ENCODE measurements around the gene KRTAP5-7.

Gene KRTAP5-7

GRCh38 chr11:71495286-71496230, 31.5 kb upstream of the KRTAP5-7 start:
- no peak for DNase-seq (ENCODE audit: low read depth)

DNA sequence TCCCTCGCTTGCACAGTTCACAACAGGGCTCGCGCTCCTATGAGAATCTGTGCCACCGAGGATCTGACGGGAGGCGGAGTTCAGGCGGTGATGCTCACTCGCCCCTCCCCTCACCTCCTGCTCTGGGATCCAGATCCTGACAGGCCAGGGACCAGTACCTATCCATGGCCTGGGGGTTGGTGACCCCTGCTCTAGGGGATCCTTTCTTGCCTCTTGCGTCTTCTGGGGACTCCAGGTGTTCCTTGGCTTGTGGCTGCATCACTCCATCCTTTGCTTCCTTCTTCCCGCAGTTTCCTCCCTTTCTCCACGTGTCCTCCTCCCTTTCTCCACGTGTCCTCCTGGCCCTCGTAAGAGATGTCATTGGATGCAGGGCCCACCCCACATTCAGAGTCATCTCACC, 30.6 kb upstream of the KRTAP5-7 start:
- no peak for DNase-seq (ENCODE audit: low read depth)

- DNase-seq (ENCODE audit: low read depth), result no peak
Observed at GRCh38 chr11:71498091-71498490, 29.0 kb upstream of the KRTAP5-7 start.

GRCh38 chr11:71499125-71499524, 27.9 kb upstream of the KRTAP5-7 start:
- DNase-seq (ENCODE audit: low read depth), result no peak

GRCh38 chr11:71499546-71499945, 27.5 kb upstream of the KRTAP5-7 start:
- no peak for DNase-seq (ENCODE audit: low read depth)

DNA sequence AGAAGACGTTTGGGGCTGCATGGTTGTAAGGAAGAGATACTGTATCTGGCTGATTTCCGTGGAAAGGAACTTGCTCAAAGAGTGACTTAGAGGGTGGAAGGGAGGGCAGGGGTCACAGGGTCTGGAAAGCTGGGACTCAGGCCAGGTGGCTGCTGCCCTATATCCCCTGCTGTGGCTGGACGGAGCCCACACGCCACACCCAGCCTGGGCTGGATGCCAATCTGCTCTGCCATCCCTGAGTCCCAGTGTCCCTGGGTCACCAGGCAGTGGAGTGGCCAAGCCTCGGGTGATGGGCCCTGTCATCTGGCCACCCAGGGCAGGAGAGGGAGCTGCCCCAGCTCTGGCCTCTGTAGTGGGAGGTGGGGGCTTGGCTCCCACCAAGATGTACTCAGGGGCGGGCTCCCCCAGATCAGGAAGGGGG, 26.5 kb upstream of the KRTAP5-7 start:
- DNase-seq (ENCODE audit: low read depth), result no peak

DNA sequence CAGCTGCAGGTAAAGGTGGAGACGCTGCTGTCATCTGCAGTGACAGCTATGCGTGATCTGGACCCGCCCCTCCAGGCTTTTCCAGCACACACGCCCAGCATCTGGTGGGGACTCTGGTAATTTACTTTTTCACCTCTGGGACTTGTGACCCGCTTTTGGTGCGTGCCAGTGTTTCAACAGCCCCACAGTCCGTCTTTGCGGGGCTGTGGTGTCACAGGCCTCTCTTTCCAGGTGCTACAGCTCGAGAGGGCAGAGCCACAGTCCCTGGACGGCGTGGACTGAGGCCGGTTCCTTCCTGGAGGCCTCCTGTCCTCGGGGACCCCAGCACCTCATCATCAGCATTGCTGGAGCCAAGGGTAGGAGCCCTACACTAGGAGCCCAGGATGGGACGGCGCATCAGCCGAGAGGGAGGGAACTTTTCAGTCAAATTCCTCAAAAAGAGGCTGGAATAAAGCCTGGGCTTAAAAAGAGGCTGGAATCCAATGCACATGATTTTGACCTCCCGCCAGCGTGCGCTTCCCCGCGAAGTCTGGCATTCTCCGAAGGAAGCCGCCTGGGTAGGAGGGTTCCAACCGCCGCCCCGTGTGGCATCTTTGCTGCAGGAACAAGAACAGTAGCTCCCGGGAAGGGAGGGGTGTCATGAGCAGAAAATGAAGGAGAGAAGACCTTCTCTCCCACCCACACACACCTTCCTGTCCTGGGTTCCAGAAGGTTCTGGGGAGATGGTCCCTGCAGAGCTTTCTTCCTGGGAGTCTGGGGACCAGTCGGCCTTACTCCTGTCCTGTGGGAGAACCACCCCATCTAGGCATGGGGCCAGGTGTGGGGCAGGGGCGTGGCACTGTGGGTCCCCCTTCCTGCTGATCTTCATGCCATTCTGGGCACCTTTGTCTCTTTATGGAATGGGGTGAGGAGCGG, 25.7 kb upstream of the KRTAP5-7 start:
- DNase-seq (ENCODE audit: low read depth), result no peak

DNA sequence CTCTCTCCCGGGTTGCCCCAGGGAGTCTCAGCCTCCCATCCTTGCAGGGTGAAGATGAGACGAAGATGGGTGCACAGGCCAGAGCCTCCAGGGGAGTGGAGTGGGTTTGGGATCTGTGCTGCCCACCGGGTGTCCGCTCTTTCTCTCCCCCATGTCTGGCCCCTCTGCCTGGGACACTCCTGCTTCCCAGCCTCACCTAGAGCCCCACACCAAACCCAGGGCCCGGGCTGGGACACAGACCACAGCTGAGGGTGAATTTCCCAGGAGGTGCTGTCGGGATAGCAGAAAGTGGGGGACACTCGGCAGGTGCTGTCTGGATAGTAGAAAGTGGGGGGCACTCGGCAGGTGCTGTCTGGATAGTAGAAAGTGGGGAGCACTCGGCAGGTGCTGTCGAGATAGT, 25.0 kb upstream of the KRTAP5-7 start:
- no peak for DNase-seq (ENCODE audit: low read depth)

DNA sequence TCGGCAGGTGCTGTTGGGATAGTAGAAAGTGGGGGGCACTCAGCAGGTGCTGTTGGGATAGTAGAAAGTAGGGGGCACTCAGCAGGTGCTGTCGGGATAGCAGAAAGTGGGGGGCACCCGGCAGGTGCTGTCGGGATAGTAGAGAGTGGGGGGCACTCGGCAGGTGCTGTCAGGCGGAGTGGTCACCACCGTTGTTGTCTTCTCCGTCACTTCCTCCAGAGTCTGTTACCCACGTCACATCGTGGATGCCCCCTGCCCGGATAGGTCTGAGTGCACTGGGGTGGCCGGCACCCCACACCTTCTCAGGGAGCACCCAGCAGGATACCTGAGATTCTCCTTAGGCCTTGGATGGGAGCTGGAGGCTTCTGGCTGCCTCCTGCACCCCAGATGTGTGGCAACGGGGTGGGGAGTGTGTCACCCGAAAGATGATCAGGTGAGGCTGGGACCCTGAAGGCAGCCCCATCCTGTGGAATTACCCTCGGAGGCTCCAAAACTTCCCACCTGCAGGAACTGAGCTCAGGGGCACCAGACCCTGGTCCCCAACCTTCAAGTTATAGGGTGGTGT, 24.1 kb upstream of the KRTAP5-7 start:
- no peak for DNase-seq (ENCODE audit: low read depth)

- DNase-seq (ENCODE audit: low read depth), result no peak
Observed at GRCh38 chr11:71504531-71504930, 22.5 kb upstream of the KRTAP5-7 start.

GRCh38 chr11:71505001-71505400, 22.1 kb upstream of the KRTAP5-7 start:
- DNase-seq (ENCODE audit: low read depth), result no peak

DNA sequence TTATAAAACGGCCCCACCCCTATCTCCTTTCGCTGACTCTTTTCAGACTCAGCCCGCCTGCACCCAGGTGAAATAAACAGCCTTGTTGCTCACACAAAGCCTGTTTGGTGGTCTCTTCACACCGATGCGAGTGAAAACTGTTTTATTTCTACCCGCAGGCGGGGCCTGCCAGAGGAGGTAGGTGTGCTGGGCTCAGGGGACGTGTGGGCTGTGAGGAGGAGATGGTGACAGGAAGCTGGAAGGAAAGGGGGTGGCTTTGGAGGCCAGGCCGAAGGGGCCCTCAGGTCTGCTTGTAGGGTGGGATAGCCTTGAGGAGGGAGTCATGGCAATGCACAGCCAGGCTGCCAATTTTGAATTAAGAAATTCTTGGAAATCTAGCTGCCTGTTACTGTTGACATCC, 21.3 kb upstream of the KRTAP5-7 start:
- no peak for DNase-seq (ENCODE audit: low read depth)

- DNase-seq (ENCODE audit: low read depth), result no peak
Observed at GRCh38 chr11:71507102-71507501, 20.0 kb upstream of the KRTAP5-7 start.

- no peak for DNase-seq (ENCODE audit: low read depth)
Observed at GRCh38 chr11:71518506-71519471, 8.3 kb upstream of the KRTAP5-7 start.

- no peak for DNase-seq (ENCODE audit: low read depth)
Observed at GRCh38 chr11:71519546-71519945, 7.5 kb upstream of the KRTAP5-7 start.

DNA sequence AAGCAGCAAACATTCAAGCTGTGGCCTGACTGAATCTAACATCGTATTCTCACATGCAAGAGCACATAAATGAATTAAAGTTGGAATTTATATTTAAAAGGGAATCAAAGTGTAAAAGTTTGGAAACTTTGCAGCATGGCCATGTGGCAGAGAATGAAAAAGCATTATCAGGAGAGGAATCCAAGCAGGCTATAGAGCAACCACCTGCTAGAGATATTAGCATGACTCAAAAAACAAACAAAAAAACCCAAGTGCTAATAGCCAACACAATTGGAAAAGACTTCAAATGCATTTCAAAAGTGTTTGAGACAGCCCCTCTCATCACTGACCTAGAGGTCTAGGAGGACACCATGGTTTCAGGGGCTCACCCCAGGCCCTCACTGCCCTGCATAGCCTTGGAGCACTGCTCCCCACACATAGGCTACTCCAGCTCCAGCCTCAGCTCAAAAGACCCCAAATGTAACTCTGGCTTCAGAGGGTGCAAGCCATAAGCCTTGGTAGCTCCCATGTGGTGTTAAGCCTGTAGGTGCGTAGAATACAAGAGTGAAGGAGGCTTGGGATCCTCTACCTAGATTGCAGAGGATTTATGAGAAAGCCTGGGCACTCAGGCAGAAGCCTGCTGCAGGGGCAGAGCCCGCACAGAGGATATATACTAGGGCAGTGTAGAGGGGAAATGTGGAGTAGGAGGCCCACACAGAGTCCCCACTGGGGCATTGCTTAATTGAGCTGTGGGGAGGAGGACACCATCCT, 1.7 kb upstream of the KRTAP5-7 start:
- DNase-seq (ENCODE audit: low read depth), result no peak

- no peak for DNase-seq (ENCODE audit: low read depth)
Observed at GRCh38 chr11:71525938-71526495, 1.1 kb upstream of the KRTAP5-7 start.

- no peak for DNase-seq (ENCODE audit: low read depth)
Observed at GRCh38 chr11:71527576-71528210, 626 bp downstream of the KRTAP5-7 start.

GRCh38 chr11:71530602-71531001, 3.5 kb downstream of the KRTAP5-7 start:
- DNase-seq (ENCODE audit: low read depth), result no peak

Measured in iris pigment epithelial cell (primary cell).